Right lobe of liver (tissue), 4 donors: ENCODE data around the gene ADCY3.

Experiments used
- CTCF ChIP-seq, 4 donors: fragments of 200-600 bp in 3 of 4; fragments of 450-650 bp in 1 of 4; IDR thresholded peaks; one replicate each; pipeline versions ENCODE4 v1.5.1 to v1.8.0; 2016 to 2022; ENCODE audit warnings: antibody characterized with exemption in 4 of 4, mild to moderate bottlenecking in 2 of 4
- POLR2A ChIP-seq: fragments of 450-650 bp; IDR thresholded peaks from one replicate; pipeline ENCODE4 v1.6.1; 2017; ENCODE audit warnings: antibody characterized with exemption, mild to moderate bottlenecking
- donor health status: DM: no; HTN: no; CAD: no.
- donor health status: DM: no; HTN: no; CAD: no.
- donor health status: DM: no; HTN: yes; CAD: no.

- no peak for TF ChIP-seq CTCF (IDR thresholded peaks at IDR 0.05)
- no peak for TF ChIP-seq POLR2A
These were observed 88.0 kb downstream of the ADCY3 start for GRCh38 chr2:24832073-24832461.
